HCEC 1CT (cell line): Measurements from ENCODE around the gene DCAF7.

Experiments used
- DNase-seq: peaks from one replicate; pipeline ENCODE4 v3.0.0-alpha.2; 2017

DCAF7 gene

DNA sequence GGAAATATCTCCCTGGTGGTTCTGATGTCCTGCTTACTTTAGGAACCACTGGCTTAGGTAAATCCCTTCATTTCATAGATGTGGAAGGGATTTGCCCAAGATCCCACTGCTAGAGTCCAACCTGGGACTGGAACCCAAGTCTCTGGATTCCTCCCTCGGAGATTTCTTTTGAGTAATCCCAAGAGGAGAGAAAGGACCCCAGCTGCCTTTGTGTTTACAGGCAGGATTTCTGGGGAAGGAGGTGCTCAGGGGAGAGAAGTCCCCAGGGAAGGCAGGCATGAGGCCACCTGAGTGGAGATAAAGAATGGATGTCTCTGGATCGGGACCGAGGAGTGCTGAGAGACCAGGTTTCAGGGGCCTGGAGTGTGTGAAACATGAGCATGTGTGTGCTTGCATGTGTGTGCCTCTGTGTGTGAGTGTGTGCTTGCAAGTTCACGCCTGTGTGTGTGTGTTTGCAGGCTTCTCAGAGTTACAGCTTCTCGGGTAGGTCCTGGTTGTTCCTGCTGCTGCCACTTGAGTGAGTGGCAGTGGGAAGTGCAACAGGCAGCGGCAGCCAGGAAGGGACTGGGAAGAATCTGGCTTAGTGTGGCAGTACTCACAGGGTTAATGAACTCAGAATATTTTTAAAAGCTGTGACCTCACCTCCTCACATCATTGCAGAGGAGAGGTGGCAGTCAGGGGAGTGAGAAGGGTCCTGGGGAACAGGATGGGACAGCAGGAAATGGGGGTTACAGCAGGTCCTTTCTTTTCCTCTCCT, 24.9 kb upstream of the DCAF7 start:
- DNase-seq, result no peak

- DNase-seq, result no peak
These were observed 23.4 kb upstream of the DCAF7 start for GRCh38 chr17:63526861-63527260.

DNA sequence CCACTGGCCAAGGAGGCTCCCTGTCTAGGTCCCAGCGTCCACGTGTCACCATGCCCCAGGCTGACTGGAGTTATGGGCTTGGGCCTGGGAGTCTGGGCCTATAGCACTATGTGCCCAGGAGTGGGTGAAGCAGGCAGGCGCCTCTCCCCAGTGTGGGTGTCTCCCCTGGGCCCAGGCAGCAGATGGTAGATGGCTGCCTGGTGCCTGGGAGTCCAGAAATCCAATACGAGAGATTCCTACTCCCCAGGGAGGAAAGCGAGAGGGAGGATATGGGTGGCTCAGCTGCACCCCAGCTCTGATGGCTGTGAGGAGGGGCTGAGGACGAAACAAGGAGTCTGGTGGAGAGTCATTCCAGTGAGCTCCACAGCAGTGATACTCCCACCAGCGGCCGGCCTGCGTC, 22.1 kb upstream of the DCAF7 start:
- DNase-seq, result no peak

GRCh38 chr17:63529711-63530556, 20.3 kb upstream of the DCAF7 start:
- DNase-seq, result no peak

DNA sequence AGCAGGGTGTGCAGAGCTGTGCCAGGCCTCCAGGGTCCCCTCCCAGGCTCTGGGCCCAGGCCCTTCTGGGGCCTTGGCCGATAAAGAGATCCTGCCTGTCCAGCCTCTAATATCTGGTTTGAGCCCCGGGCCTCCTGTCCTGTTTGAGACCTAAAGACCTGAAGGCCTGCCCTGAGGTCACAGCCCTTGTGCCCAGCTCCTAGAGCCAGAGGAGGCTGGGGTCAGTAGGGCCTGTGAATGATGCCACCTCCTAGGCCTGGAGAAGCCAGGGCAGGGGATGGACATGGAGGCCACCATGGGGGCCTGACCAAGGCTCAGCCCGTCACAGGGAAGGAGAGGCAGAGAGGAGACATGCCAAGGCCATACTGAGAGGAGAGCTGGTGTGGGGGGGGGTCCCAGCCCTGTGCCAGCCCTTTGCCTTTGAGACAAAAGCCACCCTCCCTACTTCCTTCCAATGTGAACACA, 19.7 kb upstream of the DCAF7 start:
- no peak for DNase-seq

DNA sequence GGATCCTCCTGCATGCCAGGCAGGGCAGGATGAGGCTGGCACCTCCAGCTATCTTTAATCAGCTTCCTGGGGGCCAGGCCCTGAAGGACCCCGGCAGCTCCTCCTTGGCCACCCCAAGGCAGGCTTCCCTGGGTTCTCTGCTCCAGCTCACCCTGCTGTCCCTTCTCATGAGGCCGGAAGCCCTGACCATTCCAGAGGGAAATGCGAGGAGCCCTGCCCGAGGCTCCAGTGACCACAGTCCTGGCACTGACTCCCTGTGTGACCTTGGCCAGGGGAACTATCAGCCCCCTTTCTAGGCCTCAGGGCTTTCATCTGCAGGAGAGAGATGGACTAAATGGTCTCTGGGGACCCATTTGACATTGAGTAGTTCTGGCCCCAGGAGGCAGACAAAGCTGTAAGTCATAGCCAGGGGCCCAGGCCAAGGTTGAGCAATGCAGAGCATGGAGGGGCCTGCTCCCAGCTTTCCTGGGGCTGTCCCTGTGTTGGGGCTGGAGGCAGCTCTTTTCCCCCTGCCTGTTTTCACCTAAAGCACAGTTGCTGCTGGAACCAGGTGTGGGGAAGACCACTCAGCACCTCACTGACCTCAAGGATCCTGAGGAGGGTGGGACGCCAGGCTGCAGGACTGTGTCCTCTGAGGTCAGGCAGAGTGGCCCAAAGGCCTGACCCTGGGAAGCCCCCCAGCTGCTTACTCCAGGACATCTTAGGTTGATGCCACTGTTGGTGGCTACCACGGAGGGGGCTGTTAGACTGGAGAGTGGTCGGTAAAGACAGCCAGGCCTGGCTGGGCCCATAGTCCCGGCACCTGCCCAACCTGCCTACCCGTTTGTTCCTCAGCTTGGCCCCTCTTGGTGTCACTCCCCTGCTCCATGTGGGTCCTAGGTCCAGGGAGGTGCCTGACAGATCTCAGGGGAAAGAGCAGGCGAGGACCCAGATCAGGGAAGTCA, 19.0 kb upstream of the DCAF7 start:
- DNase-seq, result no peak

- no peak for DNase-seq
These were observed 16.7 kb upstream of the DCAF7 start for GRCh38 chr17:63533433-63534077.

GRCh38 chr17:63534078-63534570, 16.2 kb upstream of the DCAF7 start:
- no peak for DNase-seq

DNA sequence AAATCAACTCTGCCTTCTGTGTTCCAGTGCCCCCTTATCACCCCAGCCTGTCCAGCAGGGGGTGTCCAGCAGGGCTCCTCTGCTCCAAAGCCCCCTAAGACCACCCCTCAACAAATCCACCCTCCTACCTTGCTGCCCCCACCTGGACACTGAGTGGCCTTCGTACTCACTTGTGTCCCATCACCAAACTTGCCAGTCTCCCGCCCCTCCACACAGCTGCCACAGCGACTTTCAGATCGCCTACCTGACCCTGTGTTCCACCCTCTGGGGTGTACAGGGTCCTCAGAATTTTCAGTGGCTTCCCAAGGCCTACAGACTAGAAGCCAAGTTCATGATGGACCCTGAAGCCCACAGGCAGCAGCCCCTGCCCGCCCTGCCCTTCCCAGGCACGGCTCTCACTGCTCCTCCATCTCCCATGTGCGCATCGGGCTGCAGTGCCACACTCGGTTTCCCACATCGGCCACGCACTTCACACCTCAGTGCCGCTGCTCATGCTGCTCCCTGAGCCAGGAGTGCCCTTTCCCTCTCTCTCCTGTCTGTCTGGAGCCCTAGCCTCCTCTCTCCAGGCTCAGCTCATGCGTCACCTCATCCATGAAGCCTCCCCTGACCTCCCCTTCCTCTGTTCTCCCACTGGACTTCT, 15.3 kb upstream of the DCAF7 start:
- DNase-seq, result no peak

- DNase-seq, result no peak
These were observed 14.6 kb upstream of the DCAF7 start for GRCh38 chr17:63535640-63536039.

GRCh38 chr17:63537001-63537400, 13.3 kb upstream of the DCAF7 start:
- DNase-seq, result no peak

DNA sequence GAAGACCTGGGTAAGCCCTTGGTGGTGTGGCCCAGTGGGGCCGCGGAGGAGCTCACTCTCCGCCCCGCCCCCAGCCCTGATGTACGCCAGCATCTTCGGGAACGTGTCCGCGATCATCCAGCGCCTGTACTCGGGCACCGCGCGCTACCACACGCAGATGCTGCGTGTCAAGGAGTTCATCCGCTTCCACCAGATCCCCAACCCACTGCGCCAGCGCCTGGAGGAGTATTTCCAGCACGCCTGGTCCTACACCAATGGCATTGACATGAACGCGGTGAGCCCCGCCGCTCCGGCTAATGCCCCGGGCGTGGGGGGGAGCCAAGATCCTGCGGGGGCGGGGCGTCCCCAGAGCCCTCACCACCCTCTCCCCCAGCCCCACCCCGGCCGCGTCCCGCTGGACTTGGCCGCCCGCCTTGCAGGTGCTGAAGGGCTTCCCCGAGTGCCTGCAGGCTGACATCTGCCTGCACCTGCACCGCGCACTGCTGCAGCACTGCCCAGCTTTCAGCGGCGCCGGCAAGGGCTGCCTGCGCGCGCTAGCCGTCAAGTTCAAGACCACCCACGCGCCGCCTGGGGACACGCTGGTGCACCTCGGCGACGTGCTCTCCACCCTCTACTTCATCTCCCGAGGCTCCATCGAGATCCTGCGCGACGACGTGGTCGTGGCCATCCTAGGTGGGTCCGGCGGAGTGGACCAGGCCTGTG, 12.1 kb upstream of the DCAF7 start:
- DNase-seq, result no peak

DNA sequence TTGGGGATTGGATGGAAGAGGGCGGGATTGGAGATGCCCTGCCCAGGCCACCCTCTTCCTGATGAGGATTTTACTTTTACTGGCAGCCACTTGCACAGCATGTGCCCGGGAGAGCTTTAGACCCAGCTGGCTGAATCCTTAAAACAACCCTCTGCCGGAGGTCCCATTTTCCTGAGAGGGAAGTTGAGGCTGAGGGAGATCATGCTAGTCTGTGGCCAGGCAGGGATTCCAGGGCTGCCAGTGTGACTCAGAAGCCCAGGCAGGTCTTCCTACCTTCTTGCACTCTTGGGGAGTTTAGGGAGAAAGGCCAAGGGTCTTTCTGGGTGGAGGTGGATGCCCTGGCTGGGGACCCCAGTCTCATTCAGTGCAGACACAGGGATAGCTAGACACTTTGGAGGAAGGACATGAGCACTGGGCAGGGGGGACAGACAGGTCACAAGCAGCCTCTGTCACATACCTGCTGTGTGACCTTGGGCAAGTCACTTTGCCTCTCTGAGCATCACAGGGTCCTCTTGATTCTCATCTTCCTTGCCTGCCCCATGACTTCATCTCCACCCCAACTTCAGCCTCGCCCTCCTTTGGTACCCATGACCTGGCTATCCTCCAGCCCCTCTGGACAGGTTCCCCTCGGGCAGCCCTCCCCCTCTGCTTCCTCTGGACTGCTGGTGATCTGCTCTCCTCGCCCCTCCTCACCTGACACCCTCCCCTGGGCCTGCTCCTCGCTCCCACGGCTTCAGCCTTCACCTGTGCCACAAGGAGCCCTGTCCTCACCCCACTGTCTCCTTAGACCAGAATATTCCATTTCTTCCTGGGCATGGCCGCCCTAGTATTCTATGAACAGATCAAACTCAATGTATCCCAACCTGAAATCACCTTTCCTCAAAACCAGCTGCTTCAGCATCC, 11.3 kb upstream of the DCAF7 start:
- no peak for DNase-seq

GRCh38 chr17:63540590-63540989, 9.7 kb upstream of the DCAF7 start:
- no peak for DNase-seq

DNA sequence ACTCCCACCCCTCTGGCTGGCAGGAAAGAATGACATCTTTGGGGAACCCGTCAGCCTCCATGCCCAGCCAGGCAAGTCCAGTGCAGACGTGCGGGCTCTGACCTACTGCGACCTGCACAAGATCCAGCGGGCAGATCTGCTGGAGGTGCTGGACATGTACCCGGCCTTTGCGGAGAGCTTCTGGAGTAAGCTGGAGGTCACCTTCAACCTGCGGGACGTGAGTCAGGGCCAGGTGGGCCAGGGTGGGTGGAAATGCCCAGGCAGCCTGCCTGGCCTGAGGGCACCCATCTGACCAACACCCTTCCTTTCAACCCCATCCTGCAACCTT, 8.1 kb upstream of the DCAF7 start:
- no peak for DNase-seq

- DNase-seq, result no peak
These were observed 7.1 kb upstream of the DCAF7 start for GRCh38 chr17:63542942-63543821.

- no peak for DNase-seq
These were observed 6.4 kb upstream of the DCAF7 start for GRCh38 chr17:63543822-63544420.

DNA sequence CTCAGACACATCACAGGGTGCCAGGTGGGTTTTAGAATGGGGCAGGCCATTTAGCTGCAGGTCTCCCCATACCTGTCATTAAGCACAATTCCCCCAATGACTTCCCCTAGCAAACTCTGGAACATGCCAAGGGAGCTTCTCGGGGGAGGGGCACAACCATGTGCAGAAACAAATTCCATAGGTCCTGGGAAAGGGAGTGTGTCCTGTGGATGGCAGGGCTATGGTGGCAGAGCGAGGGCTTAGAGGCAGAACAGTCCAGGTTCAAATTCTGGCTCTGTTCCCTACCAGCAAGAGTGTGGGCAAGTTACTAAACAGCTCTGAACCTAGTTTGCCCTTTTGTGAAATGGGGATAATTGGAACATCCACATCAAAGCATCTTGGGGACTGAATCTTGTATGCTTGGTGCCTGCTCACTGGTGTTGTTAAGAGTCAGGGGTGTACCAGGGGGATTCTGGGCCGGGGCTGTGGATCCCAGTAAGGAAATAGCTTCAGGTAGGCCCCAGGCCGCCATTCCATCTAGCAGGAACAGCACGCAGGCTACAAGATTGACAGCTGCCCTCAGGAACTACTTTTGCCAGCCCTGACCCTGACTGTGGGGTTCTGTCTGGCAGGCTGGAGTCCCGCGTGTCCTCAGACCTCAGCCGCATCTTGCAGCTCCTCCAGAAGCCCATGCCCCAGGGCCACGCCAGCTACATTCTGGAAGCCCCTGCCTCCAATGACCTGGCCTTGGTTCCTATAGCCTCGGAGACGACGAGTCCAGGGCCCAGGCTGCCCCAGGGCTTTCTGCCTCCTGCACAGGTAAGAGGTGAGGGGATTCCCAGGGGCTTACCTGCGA, 5.6 kb upstream of the DCAF7 start:
- DNase-seq, result no peak
